B cell (primary cell): ENCODE measurements around the gene UPF3A.

Source experiments
- CTCF ChIP-seq: fragments of 200-600 bp; IDR thresholded peaks from one replicate; pipeline ENCODE4 v1.8.0; 2022; ENCODE audit warnings: antibody characterized with exemption, mild to moderate bottlenecking
- EZH2 ChIP-seq: IDR thresholded peaks from 2 replicates; pipeline ENCODE4 v1.6.1; 2012; ENCODE audit warnings: borderline replicate concordance, low read depth, mild to moderate bottlenecking, moderate library complexity, low read length; ENCODE audit not compliant: insufficient read depth, poor library complexity, severe bottlenecking

- TF ChIP-seq CTCF (no peak), EZH2 (no peak)
Measured at GRCh38 chr13:114310956-114311355, 29.6 kb downstream of the UPF3A start.
